ENCODE measurements around the gene CBY2.

- no peak for TF ChIP-seq CTCF (IDR thresholded peaks at IDR 0.05)
- TF ChIP-seq POLR2AphosphoS5 (IDR thresholded peaks at IDR 0.05): no peak
Measured at GRCh38 chr13:45688577-45688976, 13.5 kb upstream of the CBY2 start.
